HCT116 (cell line): Measurements from ENCODE around the gene LRRC4B. TPM values are rescaled to one million over a fixed set of nuclear protein-coding genes. Genes with fewer than 3 reads are reported as not detected.

Source experiments
- ATAC-seq: fragments of 200-7000 bp; cut with Tn5 transposase; 2 replicates; pipeline ENCODE4 v1.9.1; 2020; ENCODE audit warnings: mild to moderate bottlenecking, moderate library complexity
- BruUV-seq: library from RNA; stranded (reverse); fragments of 400-500 nt; replicated peaks from 2 replicates; lab custom pipeline; 2021; lab: Mats Ljungman, UMichigan
- CTCF ChIA-PET: fragments of 300-600 bp; sonication (Branson Sonifier 250); formaldehyde crosslinking; loops from one replicate; lab custom pipeline; 2021; ENCODE audit warnings: antibody characterized with exemption; lab: Charles Lee
- POLR2A ChIA-PET: fragments of 300-600, 350-600 bp; sonication (Branson Sonifier 250); formaldehyde crosslinking; loops from one replicate; lab custom pipeline; 2021; ENCODE audit warnings: antibody characterized with exemption; lab: Charles Lee
- RAD21 ChIA-PET, 2 experiments: fragments of 300-600 bp; sonication (Branson Sonifier 250); formaldehyde crosslinking; loops; one replicate each; lab custom pipeline; 2023; ENCODE audit warnings: low total read pairs in 2 of 2; ENCODE audit not compliant: uncharacterized antibody in 2 of 2, unreplicated experiment in 2 of 2, low non-redundant PET in 1 of 2; lab: Charles Lee
- DNase-seq: peaks from one replicate; pipeline ENCODE4 v3.0.0-alpha.2; 2010; ENCODE audit warnings: low read depth, low spot score
- H2AFZ ChIP-seq: fragments of 200-600 bp; shearing (Covaris generic), sonication (generic); 2 replicates; pipeline ENCODE4 v1.6.1; 2017; ENCODE audit warnings: low read depth, mixed run types, mixed read lengths, antibody characterized with exemption, low read length; ENCODE audit not compliant: poor library complexity, severe bottlenecking
- H3K27ac ChIP-seq: 2 replicates; pipeline ENCODE4 v1.5.1; 2012; ENCODE audit warnings: low read depth, low read length
- H3K27me3 ChIP-seq: fragments of 200-600 bp; sonication (generic); 2 replicates; pipeline ENCODE4 v1.6.1; 2016; ENCODE audit warnings: mixed run types, low read length, mixed read lengths; ENCODE audit not compliant: insufficient read depth
- H3K36me3 ChIP-seq, 2 experiments: fragments of 200-500 bp in 1 of 2; fragments of 200-600 bp in 1 of 2; sonication (Bioruptor generic) in 1 of 2; sonication (generic) in 1 of 2; 2 replicates each; pipeline versions ENCODE4 v1.5.1 to v1.6.1; 2014 to 2016; ENCODE audit warnings: low read length in 2 of 2, inconsistent platforms in 1 of 2, mixed read lengths in 1 of 2, mixed run types in 1 of 2; ENCODE audit not compliant: insufficient read depth in 2 of 2, control insufficient read depth in 1 of 2
- H3K4me1 ChIP-seq, 2 experiments: fragments of 200-600 bp in 1 of 2; sonication (generic) in 1 of 2; 2 replicates each; pipeline versions ENCODE4 v1.5.1 to v1.6.1; 2012 to 2017; ENCODE audit warnings: low read length in 2 of 2, inconsistent platforms in 1 of 2, mild to moderate bottlenecking in 1 of 2, mixed read lengths in 1 of 2, mixed run types in 1 of 2, moderate library complexity in 1 of 2; ENCODE audit not compliant: insufficient read depth in 2 of 2, control insufficient read depth in 1 of 2
- H3K4me2 ChIP-seq: fragments of 200-600 bp; sonication (generic); 2 replicates; pipeline ENCODE4 v1.6.1; 2017; ENCODE audit warnings: mixed run types, low read length, mixed read lengths
- H3K4me3 ChIP-seq, 2 experiments: fragments of 200-600 bp in 1 of 2; sonication (generic) in 1 of 2; replicated peaks in 1 of 2; 2 replicates each; pipeline ENCODE4 v1.5.1; 2011 to 2016; ENCODE audit warnings: low read length in 2 of 2, control low read depth in 1 of 2, low read depth in 1 of 2, mild to moderate bottlenecking in 1 of 2, mixed read lengths in 1 of 2, mixed run types in 1 of 2
- H3K79me2 ChIP-seq: fragments of 200-600 bp; sonication (generic); 2 replicates; pipeline ENCODE4 v1.6.1; 2017; ENCODE audit warnings: mild to moderate bottlenecking, mixed run types, low read length, moderate library complexity, mixed read lengths; ENCODE audit not compliant: insufficient read depth
- H3K9ac ChIP-seq: fragments of 200-600 bp; sonication (generic); 2 replicates; pipeline ENCODE4 v1.6.1; 2016; ENCODE audit warnings: low read length, mixed read lengths
- H3K9me2 ChIP-seq: fragments of 200-600 bp; sonication (generic), shearing (Covaris generic); 2 replicates; pipeline ENCODE4 v1.6.1; 2017; ENCODE audit warnings: mixed run types, mild to moderate bottlenecking, moderate library complexity; ENCODE audit not compliant: insufficient read depth
- H3K9me3 ChIP-seq, 2 experiments: fragments of 200-500 bp in 1 of 2; fragments of 200-600 bp in 1 of 2; sonication (Bioruptor generic) in 1 of 2; sonication (generic) in 1 of 2; 2 replicates each; pipeline ENCODE4 v1.6.1; 2014 to 2017; ENCODE audit warnings: low read length in 2 of 2, mixed read lengths in 2 of 2, inconsistent platforms in 1 of 2, low read depth in 1 of 2, mild to moderate bottlenecking in 1 of 2, mixed run types in 1 of 2, moderate library complexity in 1 of 2; ENCODE audit not compliant: control insufficient read depth in 1 of 2, insufficient read depth in 1 of 2
- H4K20me1 ChIP-seq: fragments of 200-600 bp; sonication (generic), shearing (Covaris generic); 2 replicates; pipeline ENCODE4 v1.6.1; 2017; ENCODE audit warnings: mixed run types, mild to moderate bottlenecking, moderate library complexity; ENCODE audit not compliant: insufficient read depth
- CBX3 ChIP-seq: IDR thresholded peaks from 2 replicates; pipeline ENCODE4 v1.6.1; 2012; ENCODE audit warnings: low read depth
- CEBPB ChIP-seq: IDR thresholded peaks from 2 replicates; pipeline ENCODE4 v1.6.1; 2012; ENCODE audit warnings: low read depth
- CTCF ChIP-seq, 3 experiments: fragments of 200-600 bp in 1 of 3; sonication (generic) in 1 of 3; IDR thresholded peaks in 2 of 3; conservative IDR thresholded peaks in 1 of 3; 2 replicates each; pipeline ENCODE4 v1.5.1; 2012 to 2017; ENCODE audit warnings: low read depth in 2 of 3, low read length in 2 of 3, antibody characterized with exemption in 1 of 3, borderline replicate concordance in 1 of 3, control low read depth in 1 of 3, mild to moderate bottlenecking in 1 of 3, mixed read lengths in 1 of 3, mixed run types in 1 of 3, moderate library complexity in 1 of 3; ENCODE audit not compliant: insufficient read depth in 1 of 3
- EGR1 ChIP-seq: IDR thresholded peaks from 2 replicates; pipeline ENCODE4 v1.6.1; 2012; ENCODE audit warnings: low read depth
- ELF1 ChIP-seq: IDR thresholded peaks from 2 replicates; pipeline ENCODE4 v1.6.1; 2012; ENCODE audit warnings: low read depth, borderline replicate concordance
- EZH2 ChIP-seq: fragments of 200-600 bp; sonication (generic); IDR thresholded peaks from 2 replicates; pipeline ENCODE4 v1.6.1; 2017; ENCODE audit warnings: antibody characterized with exemption, mixed run types
- EZH2phosphoT487 ChIP-seq: fragments of 200-600 bp; IDR thresholded peaks from 2 replicates; pipeline ENCODE4 v1.6.1; 2018; ENCODE audit warnings: antibody characterized with exemption, borderline replicate concordance
- FOSL1 ChIP-seq: IDR thresholded peaks from 2 replicates; pipeline ENCODE4 v1.6.1; 2012; ENCODE audit warnings: low read depth
- JUND ChIP-seq: IDR thresholded peaks from 2 replicates; pipeline ENCODE4 v1.6.1; 2012
- POLR2A ChIP-seq: IDR thresholded peaks from 2 replicates; pipeline ENCODE4 v1.7.0; 2011; ENCODE audit warnings: borderline replicate concordance; ENCODE audit not compliant: insufficient read depth, insufficient read length; ENCODE audit errors: extremely low read depth
- POLR2AphosphoS5 ChIP-seq: IDR thresholded peaks from 2 replicates; pipeline ENCODE4 v1.6.1; 2011; ENCODE audit warnings: mild to moderate bottlenecking, low read depth, low read length, moderate library complexity
- SP1 ChIP-seq: IDR thresholded peaks from 2 replicates; pipeline ENCODE4 v1.6.1; 2012; ENCODE audit warnings: low read depth
- SRF ChIP-seq: IDR thresholded peaks from 2 replicates; pipeline ENCODE4 v1.6.1; 2012; ENCODE audit warnings: low read depth
- TCF7L2 ChIP-seq: IDR thresholded peaks from 2 replicates; pipeline ENCODE4 v1.7.0; 2011; ENCODE audit warnings: borderline replicate concordance, inconsistent platforms; ENCODE audit not compliant: insufficient read depth, insufficient read length; ENCODE audit errors: extremely low read depth
- intact Hi-C: fragments of 100-400 bp; cut with micrococcal nuclease; formaldehyde crosslinking; loops from 2 replicates; pipeline ENCODE4 v1.10.0; 2022
- total RNA-seq: library from RNA; stranded (reverse); gene quantifications from one replicate; pipeline ENCODE4 v1.2.1, GENCODE V29; 2021; ENCODE audit not compliant: unreplicated experiment
- TF ChIP-seq, protein P1 (sequence below): IDR thresholded peaks from 2 replicates; pipeline ENCODE4 v1.6.1; 2011; ENCODE audit warnings: mild to moderate bottlenecking, low read length, moderate library complexity; ENCODE audit not compliant: insufficient replicate concordance; ENCODE audit errors: extremely low read depth

LRRC4B gene
- total RNA-seq, 1 experiment from 2014 or later: 0.89 TPM

DNA sequence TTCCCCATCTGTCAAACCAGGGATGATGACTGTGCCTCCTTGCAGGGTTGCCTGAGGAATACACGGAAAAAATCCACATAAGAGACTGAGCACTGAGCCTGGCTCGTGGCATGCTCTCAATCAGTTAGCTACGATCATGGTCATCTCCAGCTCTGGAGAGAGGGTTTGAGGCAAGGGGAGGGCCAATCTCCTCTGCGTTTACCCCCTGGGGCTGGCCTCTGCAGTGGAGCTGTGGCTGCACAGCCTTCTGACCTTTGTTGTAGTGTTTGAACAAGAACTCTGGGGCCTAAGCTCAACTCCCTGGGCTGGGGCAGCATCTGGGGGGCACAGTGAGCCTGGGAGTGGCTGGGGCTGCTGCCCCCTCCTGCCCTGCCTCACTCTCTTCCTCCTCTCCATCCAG is 5.9 kb downstream of the LRRC4B start:
- BruUV-seq: no TSS peak
- Histone ChIP-seq H3K27me3 (peaks cover 10% of the 10 kb centered on the region; the same call in 1 of the 2 replicates), H3K36me3 (no peaks in the 10 kb centered on the region), H4K20me1 (no peaks in the 10 kb centered on the region), H3K9me3 (no peaks in the 10 kb centered on the region), H3K79me2 (no peaks in the 10 kb centered on the region), H3K4me3 (no peak overlapping the region), H2AFZ (no peak overlapping the region), H3K4me2 (no peak overlapping the region), H3K27ac (no peak overlapping the region), H3K9me2 (no peaks in the 10 kb centered on the region), H3K9ac (no peak overlapping the region), H3K4me1 (peaks cover under 1% of the 10 kb centered on the region in 2 experiments; a peak in 3 of 4 replicates)
- DNase-seq: no peak
- ChIA-PET RAD21 (no interaction called here), CTCF (no interaction called here), POLR2A (no interaction called here)
- no peak for ATAC-seq
- TF ChIP-seq, protein P1, sequence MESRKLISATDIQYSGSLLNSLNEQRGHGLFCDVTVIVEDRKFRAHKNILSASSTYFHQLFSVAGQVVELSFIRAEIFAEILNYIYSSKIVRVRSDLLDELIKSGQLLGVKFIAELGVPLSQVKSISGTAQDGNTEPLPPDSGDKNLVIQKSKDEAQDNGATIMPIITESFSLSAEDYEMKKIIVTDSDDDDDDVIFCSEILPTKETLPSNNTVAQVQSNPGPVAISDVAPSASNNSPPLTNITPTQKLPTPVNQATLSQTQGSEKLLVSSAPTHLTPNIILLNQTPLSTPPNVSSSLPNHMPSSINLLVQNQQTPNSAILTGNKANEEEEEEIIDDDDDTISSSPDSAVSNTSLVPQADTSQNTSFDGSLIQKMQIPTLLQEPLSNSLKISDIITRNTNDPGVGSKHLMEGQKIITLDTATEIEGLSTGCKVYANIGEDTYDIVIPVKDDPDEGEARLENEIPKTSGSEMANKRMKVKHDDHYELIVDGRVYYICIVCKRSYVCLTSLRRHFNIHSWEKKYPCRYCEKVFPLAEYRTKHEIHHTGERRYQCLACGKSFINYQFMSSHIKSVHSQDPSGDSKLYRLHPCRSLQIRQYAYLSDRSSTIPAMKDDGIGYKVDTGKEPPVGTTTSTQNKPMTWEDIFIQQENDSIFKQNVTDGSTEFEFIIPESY: no peak
- TF ChIP-seq SP1 (no peak), POLR2AphosphoS5 (no peak), CEBPB (no peak)
- intact Hi-C loops: no loop called here

- CTCF ChIA-PET: no interaction called here
- ATAC-seq (no peak), DNase-seq (no peak)
- no peak overlapping the region for H3K4me2 ChIP-seq
- POLR2A ChIA-PET: no interaction called here
- BruUV-seq: no TSS peak
- H3K27me3 ChIP-seq: peaks cover 7% of the 10 kb centered on the region; the same call in 1 of the 2 replicates
- H2AFZ ChIP-seq: no peak overlapping the region
- peaks cover 10 to 19% of the 10 kb centered on the region in 2 experiments; a peak in 3 of 4 replicates for H3K4me1 ChIP-seq
- no peak overlapping the region for H3K4me3 ChIP-seq
- H3K27ac ChIP-seq: no peak overlapping the region
- H3K36me3 ChIP-seq: no peaks in the 10 kb centered on the region
- H3K9me3 ChIP-seq: no peaks in the 10 kb centered on the region
- H3K79me2 ChIP-seq: no peaks in the 10 kb centered on the region
- RAD21 ChIA-PET: no interaction called here
- intact Hi-C loops: no loop called here
- no peaks in the 10 kb centered on the region for H3K9me2 ChIP-seq
- no peaks in the 10 kb centered on the region for H4K20me1 ChIP-seq
- no peak overlapping the region for H3K9ac ChIP-seq
- no peak for TF ChIP-seq JUND
- no peak for TF ChIP-seq EZH2phosphoT487
- TF ChIP-seq, protein P1: no peak
- no peak for TF ChIP-seq SP1
- TF ChIP-seq CEBPB: no peak
- TF ChIP-seq POLR2AphosphoS5: no peak
- no peak for TF ChIP-seq CBX3
- no peak for TF ChIP-seq FOSL1
- TF ChIP-seq EGR1: no peak
- no peak for TF ChIP-seq POLR2A
- no peak for TF ChIP-seq ELF1
- no peak for TF ChIP-seq SRF
- TF ChIP-seq TCF7L2: no peak
- TF ChIP-seq EZH2: no peak
- no peak for TF ChIP-seq CTCF (IDR thresholded peaks at IDR 0.05 in 2 of 3, conservative IDR thresholded peaks at IDR 0.05 in 1 of 3; ENCODE audit: borderline replicate concordance in 1 of 3, insufficient read depth in 1 of 3, low read depth in 2 of 3, low read length in 2 of 3)
These were observed 8.6 kb downstream of the LRRC4B start for GRCh38 chr19:50559636-50560035.
